DOHH2 (cell line): ENCODE data around the gene ANKRD6.

Experiments
- H3F3A ChIP-seq: fragments of 200-600 bp; sonication (generic), shearing (Covaris generic); 2 replicates; pipeline ENCODE4 v1.6.0; 2016; ENCODE audit warnings: antibody characterized with exemption, mild to moderate bottlenecking; ENCODE audit not compliant: control insufficient read depth, insufficient read depth
- H3K27ac ChIP-seq: fragments of 200-600 bp; sonication (generic); 2 replicates; pipeline ENCODE4 v1.5.1; 2014; ENCODE audit warnings: low read depth, mild to moderate bottlenecking, low read length, moderate library complexity
- H3K27me3 ChIP-seq: fragments of 200-600 bp; sonication (generic); 2 replicates; pipeline ENCODE4 v1.6.1; 2014; ENCODE audit warnings: mild to moderate bottlenecking, low read length, mixed read lengths; ENCODE audit not compliant: control insufficient read depth
- H3K36me3 ChIP-seq: fragments of 200-600 bp; sonication (generic); 2 replicates; pipeline ENCODE4 v1.6.1; 2014; ENCODE audit warnings: mild to moderate bottlenecking, low read length, moderate library complexity, mixed read lengths; ENCODE audit not compliant: control insufficient read depth
- H3K4me1 ChIP-seq: fragments of 200-600 bp; sonication (generic); 2 replicates; pipeline ENCODE4 v1.6.1; 2014; ENCODE audit warnings: mild to moderate bottlenecking, low read length, mixed read lengths; ENCODE audit not compliant: control insufficient read depth
- H3K4me2 ChIP-seq: fragments of 200-600 bp; sonication (generic); 2 replicates; pipeline ENCODE4 v1.6.0; 2014; ENCODE audit warnings: mild to moderate bottlenecking, low read length, moderate library complexity
- H3K4me3 ChIP-seq: fragments of 200-600 bp; sonication (generic); 2 replicates; pipeline ENCODE4 v1.5.1; 2014; ENCODE audit warnings: mild to moderate bottlenecking, low read length, mixed read lengths
- H3K79me2 ChIP-seq: fragments of 200-600 bp; sonication (generic); 2 replicates; pipeline ENCODE4 v1.6.1; 2014; ENCODE audit warnings: mild to moderate bottlenecking, low read length, mixed read lengths; ENCODE audit not compliant: control insufficient read depth
- H3K9me2 ChIP-seq: fragments of 200-600 bp; sonication (generic); replicated peaks from 2 replicates; pipeline ENCODE4 v1.6.1; 2014; ENCODE audit warnings: mild to moderate bottlenecking, low read length, mixed read lengths; ENCODE audit not compliant: control insufficient read depth
- H3K9me3 ChIP-seq: fragments of 200-600 bp; sonication (generic); 2 replicates; pipeline ENCODE4 v1.6.1; 2014; ENCODE audit warnings: antibody characterized with exemption, low read length, mixed read lengths; ENCODE audit not compliant: control insufficient read depth, insufficient read depth
- H4K20me1 ChIP-seq: fragments of 200-600 bp; sonication (generic); 2 replicates; pipeline ENCODE4 v1.6.0; 2014; ENCODE audit warnings: low read depth, mild to moderate bottlenecking, antibody characterized with exemption, low read length, moderate library complexity; ENCODE audit not compliant: control insufficient read depth, insufficient read depth
- CTCF ChIP-seq: fragments of 200-600 bp; sonication (generic); IDR thresholded peaks from one replicate; pipeline ENCODE4 v1.5.1; 2014; ENCODE audit warnings: antibody characterized with exemption, mild to moderate bottlenecking, low read depth, low read length; ENCODE audit not compliant: poor library complexity, severe bottlenecking
- EZH2phosphoT487 ChIP-seq: fragments of 200-600 bp; sonication (generic); IDR thresholded peaks from 2 replicates; pipeline ENCODE4 v1.6.1; 2017; ENCODE audit warnings: borderline replicate concordance, mild to moderate bottlenecking, antibody characterized with exemption, low read length, moderate library complexity, mixed read lengths

Gene ANKRD6

GRCh38 chr6:89618026-89618425, 185.1 kb downstream of the ANKRD6 start:
- H3K4me1 ChIP-seq: no peaks in the 10 kb centered on the region

GRCh38 chr6:89619567-89619966, 186.6 kb downstream of the ANKRD6 start:
- no peaks in the 10 kb centered on the region for H3K27me3 ChIP-seq
- H3F3A ChIP-seq: no peaks in the 10 kb centered on the region
- H3K79me2 ChIP-seq: no peaks in the 10 kb centered on the region
- H3K9me3 ChIP-seq: no peaks in the 10 kb centered on the region
- no peaks in the 10 kb centered on the region for H3K4me1 ChIP-seq
- H4K20me1 ChIP-seq: no peaks in the 10 kb centered on the region
- no peaks in the 10 kb centered on the region for H3K9me2 ChIP-seq
- TF ChIP-seq CTCF: no peak
- no peak for TF ChIP-seq EZH2phosphoT487
- no peak overlapping the region for H3K4me2 ChIP-seq
- no peaks in the 10 kb centered on the region for H3K36me3 ChIP-seq
- H3K4me3 ChIP-seq: no peak overlapping the region
- H3K27ac ChIP-seq: no peak overlapping the region

More at GRCh38 chr6:89618026-89618425, 185.1 kb downstream of the ANKRD6 start:
- Histone ChIP-seq H3F3A (no peaks in the 10 kb centered on the region), H3K4me2 (no peak overlapping the region), H3K27me3 (no peaks in the 10 kb centered on the region), H3K79me2 (no peaks in the 10 kb centered on the region), H3K9me3 (no peaks in the 10 kb centered on the region), H4K20me1 (no peaks in the 10 kb centered on the region), H3K36me3 (no peaks in the 10 kb centered on the region), H3K4me3 (no peak overlapping the region), H3K9me2 (no peaks in the 10 kb centered on the region), H3K27ac (no peak overlapping the region)
- TF ChIP-seq CTCF (no peak), EZH2phosphoT487 (no peak)

- H3K4me1 ChIP-seq: no peaks in the 10 kb centered on the region
- no peaks in the 10 kb centered on the region for H3F3A ChIP-seq
- H3K27ac ChIP-seq: no peak overlapping the region
- no peaks in the 10 kb centered on the region for H3K36me3 ChIP-seq
- H3K4me2 ChIP-seq: no peak overlapping the region
- no peaks in the 10 kb centered on the region for H4K20me1 ChIP-seq
- H3K27me3 ChIP-seq: no peaks in the 10 kb centered on the region
- no peaks in the 10 kb centered on the region for H3K9me2 ChIP-seq
- no peaks in the 10 kb centered on the region for H3K79me2 ChIP-seq
- no peak for TF ChIP-seq CTCF
- TF ChIP-seq EZH2phosphoT487: no peak
- no peak overlapping the region for H3K4me3 ChIP-seq
- H3K9me3 ChIP-seq: no peaks in the 10 kb centered on the region
Observed at GRCh38 chr6:89623749-89624148, 190.8 kb downstream of the ANKRD6 start.
